Adipocyte (in vitro differentiated cells): ENCODE results near the gene ACTL7A.
"Not testable (repeated sequence)": the region's sequence is repeated elsewhere in the genome, so short reads cannot be mapped to it uniquely, and the experiment has no call there.

Experiments used
- DNase-seq: peaks from one replicate; pipeline ENCODE4 v3.0.0-alpha.2; 2015; ENCODE audit warnings: low read depth
- H3K27me3 ChIP-seq: replicated peaks from 2 replicates; pipeline ENCODE4 v1.7.0; 2013; ENCODE audit warnings: mild to moderate bottlenecking, low read length, moderate library complexity; ENCODE audit not compliant: control insufficient read depth, insufficient read depth
- H3K36me3 ChIP-seq: 2 replicates; pipeline ENCODE4 v1.7.0; 2013; ENCODE audit warnings: low read length, mild to moderate bottlenecking, moderate library complexity; ENCODE audit not compliant: control insufficient read depth, insufficient read depth, severe bottlenecking
- H3K4me1 ChIP-seq: 2 replicates; pipeline ENCODE4 v1.7.0; 2013; ENCODE audit warnings: mild to moderate bottlenecking, low read length, moderate library complexity; ENCODE audit not compliant: control insufficient read depth, insufficient read depth
- H3K4me3 ChIP-seq: 2 replicates; pipeline ENCODE4 v1.7.0; 2013; ENCODE audit warnings: mild to moderate bottlenecking, low read length, moderate library complexity
- H3K9ac ChIP-seq: 2 replicates; pipeline ENCODE4 v1.7.0; 2013; ENCODE audit warnings: mild to moderate bottlenecking, low read length, moderate library complexity
- H3K9me3 ChIP-seq: 2 replicates; pipeline ENCODE4 v1.7.0; 2013; ENCODE audit warnings: mild to moderate bottlenecking, low read length, moderate library complexity; ENCODE audit not compliant: control insufficient read depth

Gene ACTL7A

GRCh38 chr9:108835831-108836230 lies 26.2 kb upstream of the ACTL7A start:
- Histone ChIP-seq H3K9ac (no peak overlapping the region), H3K27me3 (no peaks in the 10 kb centered on the region), H3K4me3 (no peak overlapping the region), H3K36me3 (no peaks in the 10 kb centered on the region), H3K4me1 (no peaks in the 10 kb centered on the region), H3K9me3 (no peaks in the 10 kb centered on the region)
- no peak for DNase-seq

- H3K4me1 ChIP-seq, result no peaks in the 10 kb centered on the region
- H3K36me3 ChIP-seq, result no peaks in the 10 kb centered on the region
- no peaks in the 10 kb centered on the region for H3K9me3 ChIP-seq
- no peak for DNase-seq
- H3K9ac ChIP-seq, result no peak overlapping the region
- H3K27me3 ChIP-seq, result no peaks in the 10 kb centered on the region
- no peak overlapping the region for H3K4me3 ChIP-seq
Observed at GRCh38 chr9:108836319-108836718, 25.7 kb upstream of the ACTL7A start.

GRCh38 chr9:108836781-108837180 lies 25.3 kb upstream of the ACTL7A start:
- no peak overlapping the region for H3K9ac ChIP-seq

GRCh38 chr9:108837530-108837929 lies 24.5 kb upstream of the ACTL7A start:
- no peak for DNase-seq
- no peaks in the 10 kb centered on the region for H3K4me1 ChIP-seq
- no peak overlapping the region for H3K4me3 ChIP-seq
- no peaks in the 10 kb centered on the region for H3K36me3 ChIP-seq
- no peak overlapping the region for H3K9ac ChIP-seq
- peaks cover under 1% of the 10 kb centered on the region for H3K27me3 ChIP-seq
- no peaks in the 10 kb centered on the region for H3K9me3 ChIP-seq

More at GRCh38 chr9:108836781-108837180, 25.3 kb upstream of the ACTL7A start:
- H3K36me3 ChIP-seq, result no peaks in the 10 kb centered on the region
- no peaks in the 10 kb centered on the region for H3K9me3 ChIP-seq
- H3K4me3 ChIP-seq, result no peak overlapping the region
- no peaks in the 10 kb centered on the region for H3K27me3 ChIP-seq
- no peaks in the 10 kb centered on the region for H3K4me1 ChIP-seq
- DNase-seq, result peak; percentile 73

GRCh38 chr9:108838017-108838416 lies 24.0 kb upstream of the ACTL7A start:
- no peak overlapping the region for H3K9ac ChIP-seq
- H3K4me1 ChIP-seq, result no peaks in the 10 kb centered on the region
- H3K36me3 ChIP-seq, result no peaks in the 10 kb centered on the region
- DNase-seq, result peak; percentile 61
- H3K9me3 ChIP-seq, result no peaks in the 10 kb centered on the region
- peaks cover 5% of the 10 kb centered on the region for H3K27me3 ChIP-seq
- H3K4me3 ChIP-seq, result no peak overlapping the region

- not testable (repeated sequence) for H3K27me3 ChIP-seq, H3K4me1 ChIP-seq, H3K9ac ChIP-seq, H3K4me3 ChIP-seq, H3K36me3 ChIP-seq, DNase-seq, H3K9me3 ChIP-seq
Observed at GRCh38 chr9:108839561-108839960, 22.5 kb upstream of the ACTL7A start.

GRCh38 chr9:108842610-108843295 lies 19.3 kb upstream of the ACTL7A start:
- no peak for DNase-seq
- H3K4me3 ChIP-seq, result no peak overlapping the region
- H3K27me3 ChIP-seq, result peaks cover 7% of the 10 kb centered on the region
- no peaks in the 10 kb centered on the region for H3K36me3 ChIP-seq
- H3K4me1 ChIP-seq, result peaks cover 11% of the 10 kb centered on the region
- no peaks in the 10 kb centered on the region for H3K9me3 ChIP-seq
- H3K9ac ChIP-seq, result no peak overlapping the region

- no peak overlapping the region for H3K9ac ChIP-seq
- H3K36me3 ChIP-seq, result no peaks in the 10 kb centered on the region
- H3K4me3 ChIP-seq, result no peak overlapping the region
- H3K4me1 ChIP-seq, result peaks cover 11% of the 10 kb centered on the region
- DNase-seq, result no peak
- peaks cover 7% of the 10 kb centered on the region for H3K27me3 ChIP-seq
- H3K9me3 ChIP-seq, result no peaks in the 10 kb centered on the region
Observed at GRCh38 chr9:108844391-108844790, 17.7 kb upstream of the ACTL7A start.

- no peak overlapping the region for H3K4me3 ChIP-seq
- peaks cover 7% of the 10 kb centered on the region for H3K27me3 ChIP-seq
- no peak for DNase-seq
- no peaks in the 10 kb centered on the region for H3K9me3 ChIP-seq
- H3K36me3 ChIP-seq, result no peaks in the 10 kb centered on the region
- peaks cover 14% of the 10 kb centered on the region for H3K4me1 ChIP-seq
- H3K9ac ChIP-seq, result no peak overlapping the region
Observed at GRCh38 chr9:108844856-108845255, 17.2 kb upstream of the ACTL7A start.

- Histone ChIP-seq H3K9ac (no peak overlapping the region), H3K4me3 (no peak overlapping the region), H3K36me3 (no peaks in the 10 kb centered on the region), H3K4me1 (peaks cover 14% of the 10 kb centered on the region), H3K9me3 (no peaks in the 10 kb centered on the region), H3K27me3 (peaks cover 7% of the 10 kb centered on the region)
- DNase-seq, result no peak
Observed at GRCh38 chr9:108845507-108845906, 16.6 kb upstream of the ACTL7A start.

- Histone ChIP-seq H3K9ac (no peak overlapping the region), H3K9me3 (no peaks in the 10 kb centered on the region), H3K4me1 (peaks cover 14% of the 10 kb centered on the region), H3K4me3 (no peak overlapping the region), H3K36me3 (no peaks in the 10 kb centered on the region), H3K27me3 (peaks cover 7% of the 10 kb centered on the region)
- no peak for DNase-seq
Observed at GRCh38 chr9:108845947-108846346, 16.1 kb upstream of the ACTL7A start.

- H3K4me1 ChIP-seq, result peaks cover 14% of the 10 kb centered on the region
- DNase-seq, H3K36me3 ChIP-seq, H3K9me3 ChIP-seq, H3K4me3 ChIP-seq, H3K9ac ChIP-seq: not testable (repeated sequence)
- peaks cover 20% of the 10 kb centered on the region for H3K27me3 ChIP-seq
Observed at GRCh38 chr9:108848296-108848695, 13.8 kb upstream of the ACTL7A start.
